ENCODE results near the gene LINC00305.

The LINC00305 gene

GRCh38 chr18:64148988-64149387, at the start of gene LINC00305:
LINC00305 (minus strand) TSS chr18:64149088.
- H3K36me3 Mint-ChIP-seq (ENCODE audit: low read depth) = no peaks in the 10 kb centered on the region
- no peak within 1 kb of the TSS for H3K4me3 Mint-ChIP-seq
- H3K9me3 Mint-ChIP-seq = no peaks in the 10 kb centered on the region
- no peaks in the 10 kb centered on the region for H3K27me3 Mint-ChIP-seq (ENCODE audit: low read depth)
- H3K27ac Mint-ChIP-seq = no peak within 1 kb of the TSS
- H3K4me1 Mint-ChIP-seq (ENCODE audit: low read depth) = no peaks in the 10 kb centered on the region

GRCh38 chr18:64191069-64191468, 42.2 kb upstream of the LINC00305 start:
- Mint-ChIP-seq H3K4me3 (no peak overlapping the region), H3K27me3 (ENCODE audit: low read depth) (no peaks in the 10 kb centered on the region), H3K27ac (no peak overlapping the region), H3K36me3 (ENCODE audit: low read depth) (no peaks in the 10 kb centered on the region), H3K4me1 (ENCODE audit: low read depth) (peaks cover 3% of the 10 kb centered on the region), H3K9me3 (no peaks in the 10 kb centered on the region)

GRCh38 chr18:64185987-64186386, 37.1 kb upstream of the LINC00305 start:
- no peaks in the 10 kb centered on the region for H3K9me3 Mint-ChIP-seq
- H3K36me3 Mint-ChIP-seq (ENCODE audit: low read depth) = no peaks in the 10 kb centered on the region
- H3K4me3 Mint-ChIP-seq = no peak overlapping the region
- H3K27ac Mint-ChIP-seq = no peak overlapping the region
- no peaks in the 10 kb centered on the region for H3K4me1 Mint-ChIP-seq (ENCODE audit: low read depth)
- no peaks in the 10 kb centered on the region for H3K27me3 Mint-ChIP-seq (ENCODE audit: low read depth)

- Mint-ChIP-seq H3K27ac (no peak overlapping the region), H3K4me1 (ENCODE audit: low read depth) (no peaks in the 10 kb centered on the region), H3K4me3 (no peak overlapping the region), H3K9me3 (no peaks in the 10 kb centered on the region), H3K36me3 (ENCODE audit: low read depth) (no peaks in the 10 kb centered on the region), H3K27me3 (ENCODE audit: low read depth) (no peaks in the 10 kb centered on the region)
Observed at GRCh38 chr18:64183665-64184064, 34.8 kb upstream of the LINC00305 start.

- no peaks in the 10 kb centered on the region for H3K4me1 Mint-ChIP-seq (ENCODE audit: low read depth)
- no peak overlapping the region for H3K27ac Mint-ChIP-seq
- H3K9me3 Mint-ChIP-seq = no peaks in the 10 kb centered on the region
- no peaks in the 10 kb centered on the region for H3K27me3 Mint-ChIP-seq (ENCODE audit: low read depth)
- H3K36me3 Mint-ChIP-seq (ENCODE audit: low read depth) = no peaks in the 10 kb centered on the region
- H3K4me3 Mint-ChIP-seq = no peak overlapping the region
Observed at GRCh38 chr18:64180617-64181016, 31.7 kb upstream of the LINC00305 start.

DNA sequence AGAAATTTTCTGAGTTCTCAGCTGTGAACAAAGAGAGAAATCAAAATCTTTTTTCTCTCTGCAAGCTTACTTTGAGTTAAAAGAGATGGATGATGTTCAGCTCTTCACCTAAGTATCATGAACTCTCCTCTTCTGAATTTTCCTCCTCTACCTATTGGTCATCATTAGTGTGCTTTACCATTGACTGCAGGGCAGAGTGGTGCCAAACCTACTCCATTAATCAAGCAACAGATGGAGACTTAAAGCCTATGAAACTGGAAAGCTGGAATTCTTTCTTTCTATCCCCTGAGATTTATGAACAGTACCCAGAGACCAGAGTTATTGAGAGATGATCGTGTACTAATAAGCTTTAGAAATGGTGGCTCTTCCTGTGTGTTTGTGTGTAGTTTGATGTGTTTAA, 31.3 kb upstream of the LINC00305 start:
- Mint-ChIP-seq H3K4me1 (ENCODE audit: low read depth) (no peaks in the 10 kb centered on the region), H3K9me3 (no peaks in the 10 kb centered on the region), H3K36me3 (ENCODE audit: low read depth) (no peaks in the 10 kb centered on the region), H3K4me3 (no peak overlapping the region), H3K27ac (no peak overlapping the region), H3K27me3 (ENCODE audit: low read depth) (no peaks in the 10 kb centered on the region)

- no peaks in the 10 kb centered on the region for H3K27me3 Mint-ChIP-seq (ENCODE audit: low read depth)
- H3K4me3 Mint-ChIP-seq = no peak overlapping the region
- H3K4me1 Mint-ChIP-seq (ENCODE audit: low read depth) = no peaks in the 10 kb centered on the region
- H3K36me3 Mint-ChIP-seq (ENCODE audit: low read depth) = no peaks in the 10 kb centered on the region
- H3K9me3 Mint-ChIP-seq = no peaks in the 10 kb centered on the region
- H3K27ac Mint-ChIP-seq = no peak overlapping the region
Observed at GRCh38 chr18:64179556-64180080, 30.7 kb upstream of the LINC00305 start.

GRCh38 chr18:64178860-64179259, 30.0 kb upstream of the LINC00305 start:
- Mint-ChIP-seq H3K4me3 (no peak overlapping the region), H3K9me3 (no peaks in the 10 kb centered on the region), H3K27ac (no peak overlapping the region), H3K4me1 (ENCODE audit: low read depth) (no peaks in the 10 kb centered on the region), H3K36me3 (ENCODE audit: low read depth) (no peaks in the 10 kb centered on the region), H3K27me3 (ENCODE audit: low read depth) (no peaks in the 10 kb centered on the region)

DNA sequence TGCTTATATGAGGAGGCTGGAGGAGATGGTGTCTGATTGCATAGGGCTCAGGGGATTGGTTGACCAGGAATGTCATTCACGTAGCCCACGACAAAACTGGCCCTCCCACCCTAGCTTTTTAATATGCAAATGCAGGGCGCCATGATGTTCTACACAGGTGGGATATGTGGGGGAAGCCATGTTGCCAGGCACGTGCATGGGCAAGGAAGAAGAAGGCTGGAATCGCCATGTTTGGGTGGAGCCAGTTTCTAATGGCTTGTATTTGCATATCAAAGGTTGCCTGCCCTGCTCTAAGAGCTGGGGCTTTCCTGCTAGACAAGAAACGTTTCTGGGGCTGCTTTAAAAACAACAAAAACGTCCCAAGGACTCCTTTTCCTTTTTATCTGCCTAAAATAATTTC, 26.5 kb upstream of the LINC00305 start:
- H3K36me3 Mint-ChIP-seq (ENCODE audit: low read depth) = no peaks in the 10 kb centered on the region
- H3K27me3 Mint-ChIP-seq (ENCODE audit: low read depth) = no peaks in the 10 kb centered on the region
- no peaks in the 10 kb centered on the region for H3K9me3 Mint-ChIP-seq
- H3K27ac Mint-ChIP-seq = no peak overlapping the region
- no peak overlapping the region for H3K4me3 Mint-ChIP-seq
- H3K4me1 Mint-ChIP-seq (ENCODE audit: low read depth) = no peaks in the 10 kb centered on the region

DNA sequence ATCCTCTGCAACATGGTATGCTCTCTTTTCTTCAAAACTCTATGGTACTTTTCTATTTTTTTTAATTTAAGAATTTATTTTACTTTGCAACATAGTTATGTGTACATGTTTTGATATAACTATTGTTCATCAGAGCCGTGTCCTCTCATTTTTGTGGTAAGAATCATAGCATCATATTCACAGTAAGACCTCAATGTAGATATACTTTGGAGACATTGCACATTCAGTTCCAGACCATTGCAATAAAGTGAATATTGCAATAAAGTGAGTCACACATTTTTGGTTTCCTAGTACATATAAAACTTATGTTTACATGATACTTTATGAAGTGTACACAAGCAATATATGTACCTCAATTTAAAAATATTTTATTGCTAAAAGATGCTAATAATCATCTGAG, 22.7 kb upstream of the LINC00305 start:
- no peaks in the 10 kb centered on the region for H3K36me3 Mint-ChIP-seq (ENCODE audit: low read depth)
- H3K4me3 Mint-ChIP-seq = no peak overlapping the region
- no peaks in the 10 kb centered on the region for H3K4me1 Mint-ChIP-seq (ENCODE audit: low read depth)
- no peaks in the 10 kb centered on the region for H3K27me3 Mint-ChIP-seq (ENCODE audit: low read depth)
- no peak overlapping the region for H3K27ac Mint-ChIP-seq
- H3K9me3 Mint-ChIP-seq = no peaks in the 10 kb centered on the region

- no peaks in the 10 kb centered on the region for H3K9me3 Mint-ChIP-seq
- H3K36me3 Mint-ChIP-seq (ENCODE audit: low read depth) = no peaks in the 10 kb centered on the region
- no peak overlapping the region for H3K27ac Mint-ChIP-seq
- no peaks in the 10 kb centered on the region for H3K27me3 Mint-ChIP-seq (ENCODE audit: low read depth)
- H3K4me1 Mint-ChIP-seq (ENCODE audit: low read depth) = no peaks in the 10 kb centered on the region
- H3K4me3 Mint-ChIP-seq = no peak overlapping the region
Observed at GRCh38 chr18:64167408-64167925, 18.6 kb upstream of the LINC00305 start.

- no peaks in the 10 kb centered on the region for H3K27me3 Mint-ChIP-seq (ENCODE audit: low read depth)
- H3K9me3 Mint-ChIP-seq = no peaks in the 10 kb centered on the region
- H3K4me1 Mint-ChIP-seq (ENCODE audit: low read depth) = no peaks in the 10 kb centered on the region
- H3K4me3 Mint-ChIP-seq = no peak overlapping the region
- no peaks in the 10 kb centered on the region for H3K36me3 Mint-ChIP-seq (ENCODE audit: low read depth)
- no peak overlapping the region for H3K27ac Mint-ChIP-seq
Observed at GRCh38 chr18:64165906-64166305, 17.0 kb upstream of the LINC00305 start.

- Mint-ChIP-seq H3K27ac (no peak overlapping the region), H3K4me1 (ENCODE audit: low read depth) (no peaks in the 10 kb centered on the region), H3K9me3 (no peaks in the 10 kb centered on the region), H3K36me3 (ENCODE audit: low read depth) (no peaks in the 10 kb centered on the region), H3K27me3 (ENCODE audit: low read depth) (no peaks in the 10 kb centered on the region), H3K4me3 (no peak overlapping the region)
Observed at GRCh38 chr18:64164883-64165282, 16.0 kb upstream of the LINC00305 start.

GRCh38 chr18:64149916-64150438, 1.1 kb upstream of the LINC00305 start:
- Mint-ChIP-seq H3K27me3 (ENCODE audit: low read depth) (no peaks in the 10 kb centered on the region), H3K4me1 (ENCODE audit: low read depth) (no peaks in the 10 kb centered on the region), H3K36me3 (ENCODE audit: low read depth) (no peaks in the 10 kb centered on the region), H3K27ac (no peak overlapping the region), H3K9me3 (no peaks in the 10 kb centered on the region), H3K4me3 (no peak overlapping the region)

DNA sequence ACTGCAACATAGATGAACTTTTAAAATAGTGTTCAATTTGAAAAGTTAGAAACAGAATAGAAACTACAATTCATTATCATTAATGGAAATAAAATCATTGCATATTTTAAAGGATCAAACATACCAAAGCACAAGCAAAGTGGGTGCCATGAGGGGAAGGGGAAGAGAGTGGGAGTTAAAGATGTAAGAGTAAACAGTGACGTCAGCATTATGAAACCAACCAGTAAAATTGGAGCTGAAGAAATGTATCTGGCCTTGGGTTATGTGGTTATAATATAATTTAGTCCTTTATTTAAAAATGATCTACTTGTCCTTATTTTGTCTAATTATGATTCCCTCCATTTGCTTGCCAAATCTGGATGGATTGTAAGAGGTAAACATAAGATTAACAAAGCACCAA, 6.0 kb downstream of the LINC00305 start:
- Mint-ChIP-seq H3K4me3 (no peak overlapping the region), H3K27ac (no peak overlapping the region), H3K36me3 (ENCODE audit: low read depth) (no peaks in the 10 kb centered on the region), H3K9me3 (no peaks in the 10 kb centered on the region), H3K27me3 (ENCODE audit: low read depth) (no peaks in the 10 kb centered on the region), H3K4me1 (ENCODE audit: low read depth) (no peaks in the 10 kb centered on the region)

GRCh38 chr18:64137914-64138313, 11.0 kb downstream of the LINC00305 start:
- H3K36me3 Mint-ChIP-seq (ENCODE audit: low read depth) = no peaks in the 10 kb centered on the region
- H3K4me3 Mint-ChIP-seq = no peak overlapping the region
- H3K4me1 Mint-ChIP-seq (ENCODE audit: low read depth) = no peaks in the 10 kb centered on the region
- no peaks in the 10 kb centered on the region for H3K27me3 Mint-ChIP-seq (ENCODE audit: low read depth)
- no peak overlapping the region for H3K27ac Mint-ChIP-seq
- H3K9me3 Mint-ChIP-seq = no peaks in the 10 kb centered on the region
